HG03520 (cell line): Measurements from ENCODE around the gene DGUOK.
"Not testable (repeated sequence)": the region's sequence is repeated elsewhere in the genome, so short reads cannot be mapped to it uniquely, and the experiment has no call there.

Source experiments
- ATAC-seq: cut with Tn5 transposase; IDR thresholded peaks from one replicate; pipeline ENCODE4 v1.9.1; 2021; ENCODE audit warnings: mild to moderate bottlenecking, moderate library complexity; ENCODE audit not compliant: unreplicated experiment

Gene DGUOK

DNA sequence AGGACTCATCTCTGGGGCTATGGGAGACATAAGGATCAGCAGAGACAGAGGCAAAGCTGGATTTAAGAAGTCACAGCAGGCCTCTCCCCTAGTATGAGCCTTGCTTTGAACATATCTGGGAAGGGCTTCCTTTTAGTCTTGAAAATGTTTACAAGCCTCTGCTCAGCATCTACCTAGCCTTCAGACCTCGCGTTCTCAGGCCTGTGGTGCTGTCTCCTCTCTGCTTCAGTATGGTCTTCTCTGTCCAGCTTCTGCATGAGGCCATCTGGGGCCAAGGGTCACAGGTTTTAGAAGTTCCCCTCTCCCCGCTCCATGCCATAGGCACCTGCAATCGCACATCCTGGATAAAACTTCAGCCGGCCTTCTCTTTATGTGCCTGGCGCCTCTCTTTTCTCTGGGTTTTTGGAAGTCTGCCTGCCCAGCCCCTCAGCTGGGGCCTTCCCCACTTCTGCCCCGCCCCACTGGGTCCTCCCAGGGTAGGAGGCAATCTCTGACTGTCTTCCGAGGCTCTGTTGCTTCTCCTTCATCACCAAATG, 26.8 kb upstream of the DGUOK start:
- ATAC-seq: no peak

DNA sequence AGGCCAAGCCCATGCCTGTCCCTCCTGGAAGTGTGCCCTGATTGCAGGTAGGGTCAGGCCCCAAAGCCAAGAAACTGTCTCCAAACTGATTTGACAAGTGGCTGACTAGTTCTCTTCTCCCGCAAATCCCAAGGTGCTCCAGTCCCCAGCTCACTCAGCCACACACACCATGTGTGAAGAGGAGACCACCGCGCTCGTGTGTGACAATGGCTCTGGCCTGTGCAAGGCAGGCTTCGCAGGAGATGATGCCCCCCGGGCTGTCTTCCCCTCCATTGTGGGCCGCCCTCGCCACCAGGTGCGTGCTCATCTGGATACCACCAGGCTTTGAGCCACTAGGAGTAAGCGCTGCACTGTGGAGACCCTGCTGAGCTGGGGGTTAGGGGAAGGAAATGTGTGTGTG, 25.5 kb upstream of the DGUOK start:
- ATAC-seq: no peak

DNA sequence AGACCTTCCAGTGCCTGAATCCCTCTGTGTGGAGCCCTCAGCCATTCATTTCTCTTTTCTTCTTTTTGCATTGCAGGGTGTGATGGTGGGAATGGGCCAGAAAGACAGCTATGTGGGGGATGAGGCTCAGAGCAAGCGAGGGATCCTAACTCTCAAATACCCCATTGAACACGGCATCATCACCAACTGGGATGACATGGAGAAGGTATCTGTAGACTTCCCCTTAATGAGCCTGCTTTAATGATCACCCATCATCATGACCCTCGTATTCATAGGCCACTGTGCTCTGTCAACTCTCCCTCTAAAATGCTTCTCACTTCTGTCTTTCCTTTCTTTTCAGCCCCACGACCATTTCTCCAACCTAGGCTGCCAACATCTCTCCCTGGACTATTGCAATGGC, 24.4 kb upstream of the DGUOK start:
- ATAC-seq: no peak

DNA sequence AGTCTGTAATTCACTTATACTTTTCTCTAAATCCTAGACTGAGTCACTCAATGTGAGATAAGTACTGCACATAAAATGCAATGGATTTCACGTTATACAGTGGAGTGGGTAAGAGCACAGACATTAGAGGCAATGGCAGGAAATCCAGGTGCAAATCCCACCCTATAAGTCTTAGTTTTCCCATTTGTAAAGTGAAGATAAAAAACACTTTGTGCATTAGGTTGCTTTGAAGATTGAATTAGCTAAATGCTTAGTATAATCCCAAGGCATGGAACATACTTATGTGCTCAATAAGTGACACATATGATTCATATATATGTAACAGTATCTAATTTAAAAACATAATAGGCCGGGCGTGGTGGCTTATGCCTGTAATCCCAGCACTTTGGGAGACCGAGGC, 23.4 kb upstream of the DGUOK start:
- no peak for ATAC-seq

DNA sequence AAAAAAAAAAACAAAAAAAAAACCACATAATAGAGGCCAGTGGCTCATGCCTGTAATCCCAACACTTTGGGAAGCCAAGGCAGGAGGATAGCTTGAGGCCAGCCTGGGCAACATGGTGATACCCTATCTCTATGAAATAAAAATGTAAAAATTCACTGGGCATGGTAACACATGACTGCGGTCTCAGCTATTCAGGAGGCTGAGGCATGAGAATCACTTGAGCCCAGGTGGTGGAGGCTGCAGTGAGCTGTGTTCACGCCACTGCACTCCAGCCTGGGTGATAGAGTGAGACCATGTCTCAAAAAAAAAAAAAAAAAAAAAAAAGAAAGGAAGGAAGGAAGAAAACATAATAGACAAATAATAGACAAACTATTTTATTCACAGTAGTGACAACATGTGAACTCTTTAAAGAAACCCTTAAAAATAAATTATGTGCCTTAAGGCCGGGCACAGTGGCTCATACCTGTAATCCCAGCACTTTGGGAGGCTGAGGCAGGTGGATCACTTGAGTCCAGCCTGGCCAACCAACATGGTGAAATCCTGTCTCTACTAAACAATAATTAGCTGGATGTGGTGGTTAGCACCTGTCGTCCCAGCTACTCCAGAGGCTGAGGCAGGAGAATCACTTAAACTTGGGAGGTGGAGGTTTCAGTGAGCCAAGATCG, 22.6 kb upstream of the DGUOK start:
- not testable (repeated sequence) for ATAC-seq

DNA sequence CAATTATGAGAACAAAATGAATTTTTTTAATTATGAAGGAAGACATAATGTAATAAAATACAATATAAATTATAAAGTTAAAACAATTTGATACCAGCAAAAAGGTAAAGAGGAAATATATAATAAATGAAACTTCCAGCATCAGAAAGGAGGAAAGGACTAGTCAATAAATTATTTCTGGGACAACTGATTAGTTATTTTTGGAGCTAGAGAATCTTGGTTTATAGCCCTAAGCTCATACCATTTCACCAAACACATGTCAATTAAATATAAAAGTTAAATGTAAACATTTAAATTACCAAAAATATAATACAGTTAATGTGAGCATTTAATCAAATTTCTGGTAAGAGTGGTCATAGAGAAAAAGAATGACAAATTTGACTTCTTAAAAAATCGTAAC, 21.7 kb upstream of the DGUOK start:
- no peak for ATAC-seq

DNA sequence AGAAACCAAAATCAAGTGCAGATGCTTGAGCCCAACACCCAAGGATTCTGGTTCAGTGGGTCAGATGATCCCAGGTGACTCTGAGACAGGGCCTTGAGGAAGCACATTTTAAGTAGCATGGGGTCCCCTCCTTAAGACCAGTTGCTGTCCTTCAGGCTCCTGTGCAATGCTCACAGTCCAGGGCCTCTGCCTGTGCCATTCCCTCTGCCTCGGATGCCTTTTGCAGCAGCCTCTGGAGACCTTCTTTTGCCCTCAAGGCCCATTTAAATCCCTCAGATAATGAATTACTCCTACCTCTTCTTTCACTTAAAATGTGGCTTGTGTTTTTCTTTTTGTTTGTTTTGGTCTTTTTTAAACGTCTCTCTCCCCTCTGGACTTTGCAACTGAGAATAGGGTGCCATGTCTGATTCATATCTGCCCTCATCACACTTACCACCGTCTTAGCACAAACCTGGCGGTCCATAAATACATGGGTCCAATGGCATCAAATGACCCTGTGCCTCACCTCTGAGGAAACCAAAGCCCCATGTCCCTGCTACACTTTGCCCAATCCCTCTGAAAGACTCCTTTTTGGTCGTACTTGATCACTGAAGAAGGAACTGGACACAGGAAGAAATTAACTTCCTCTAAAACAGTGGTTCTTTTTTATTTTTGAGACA, 19.7 kb upstream of the DGUOK start:
- ATAC-seq: no peak

DNA sequence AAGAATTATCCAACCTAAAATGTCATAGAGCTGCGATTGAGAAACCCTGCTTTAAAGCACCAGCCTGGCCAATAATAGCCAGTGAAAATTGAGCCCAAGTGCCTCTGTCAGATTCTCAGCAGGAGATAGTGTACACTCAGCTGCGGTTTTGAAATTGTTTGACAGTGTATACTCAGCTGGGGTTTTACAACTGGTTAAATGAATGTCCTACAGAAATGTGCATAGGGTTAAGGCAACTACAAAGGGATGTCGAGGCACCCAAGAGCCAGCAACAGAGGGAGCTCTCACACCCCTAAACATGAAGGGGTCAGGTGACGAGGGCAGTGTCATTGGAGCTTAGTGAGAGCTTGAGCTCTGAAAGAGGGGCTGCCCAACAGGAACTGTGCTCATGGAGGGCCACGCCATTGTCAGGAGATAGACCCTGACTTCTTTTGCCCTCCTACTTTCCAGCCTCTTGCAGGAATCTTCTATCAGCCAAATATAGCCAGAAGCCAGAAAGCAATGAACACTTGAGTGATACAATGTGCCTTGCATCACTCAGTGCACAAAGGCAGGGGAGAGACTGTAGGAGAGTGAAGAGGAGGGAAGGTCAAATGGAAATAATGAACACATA, 18.7 kb upstream of the DGUOK start:
- ATAC-seq: no peak

DNA sequence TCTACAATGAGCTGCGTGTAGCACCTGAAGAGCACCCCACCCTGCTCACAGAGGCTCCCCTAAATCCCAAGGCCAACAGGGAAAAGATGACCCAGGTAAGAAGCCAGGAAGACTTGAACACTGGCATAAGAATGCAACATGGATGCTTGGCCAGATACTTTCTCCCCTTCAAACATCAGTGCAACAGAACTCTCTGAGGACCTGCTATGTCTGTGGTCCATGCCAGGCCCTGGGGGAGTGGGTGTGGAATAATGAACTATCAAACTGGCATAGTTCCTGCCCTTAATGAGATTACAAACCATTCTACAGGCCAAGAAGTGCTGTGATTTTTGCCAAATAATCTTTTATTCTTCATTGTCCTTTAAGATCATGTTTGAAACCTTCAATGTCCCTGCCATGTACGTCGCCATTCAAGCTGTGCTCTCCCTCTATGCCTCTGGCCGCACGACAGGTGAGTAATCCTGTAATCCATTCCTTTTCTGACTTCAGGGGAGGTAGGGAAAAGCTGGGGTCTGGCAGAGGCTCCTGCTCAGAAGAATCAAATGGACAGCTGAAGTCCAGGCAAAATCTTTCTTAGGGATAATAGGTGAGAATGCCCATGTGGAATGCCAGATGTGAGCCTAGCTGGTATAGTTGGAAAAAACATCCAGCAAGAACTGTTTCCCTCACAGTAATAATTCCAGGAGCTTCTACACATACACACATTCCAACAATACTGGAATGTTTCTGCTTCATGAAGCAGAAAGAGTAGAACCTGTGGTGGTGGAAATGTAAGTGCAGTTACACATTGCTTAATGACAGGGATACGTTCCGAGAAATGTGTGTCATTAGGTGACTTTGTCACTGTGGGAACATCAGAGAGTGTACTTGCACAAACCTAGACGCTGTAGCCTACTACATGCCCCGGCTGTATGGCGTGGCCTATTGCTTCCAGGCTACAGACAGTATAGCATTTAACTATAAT, 17.7 kb upstream of the DGUOK start:
- ATAC-seq: no peak

DNA sequence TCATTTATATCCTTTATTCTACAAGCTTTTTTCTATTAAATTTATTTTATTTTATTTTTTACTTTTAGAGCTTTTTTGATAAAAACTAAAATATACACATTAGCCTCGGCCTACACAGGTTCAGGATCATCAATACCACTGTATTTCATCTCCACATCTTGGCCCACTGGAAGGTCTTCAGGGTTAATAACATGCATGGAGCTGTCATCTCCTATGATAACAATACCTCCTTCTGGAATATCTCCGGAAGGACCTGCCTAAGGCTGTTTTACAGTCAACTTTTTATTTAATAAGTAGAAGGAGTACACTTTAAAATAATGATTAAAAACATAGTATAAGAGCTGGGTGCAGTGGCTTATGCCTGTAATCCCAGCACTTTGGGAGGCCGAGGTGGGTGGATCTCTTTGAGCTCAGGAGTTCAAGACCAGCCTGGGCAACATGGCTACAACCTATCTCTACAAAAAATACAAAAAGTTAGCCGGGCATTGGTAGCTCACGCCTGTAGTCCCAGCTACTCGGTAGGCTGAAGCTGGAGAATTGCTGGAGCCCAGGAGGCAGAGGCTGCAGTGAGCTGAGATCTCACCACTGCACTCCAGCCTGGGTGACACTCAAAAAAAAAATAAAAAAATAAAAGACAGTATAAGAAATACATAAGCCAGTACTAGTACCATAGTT, 15.7 kb upstream of the DGUOK start:
- ATAC-seq: no peak

DNA sequence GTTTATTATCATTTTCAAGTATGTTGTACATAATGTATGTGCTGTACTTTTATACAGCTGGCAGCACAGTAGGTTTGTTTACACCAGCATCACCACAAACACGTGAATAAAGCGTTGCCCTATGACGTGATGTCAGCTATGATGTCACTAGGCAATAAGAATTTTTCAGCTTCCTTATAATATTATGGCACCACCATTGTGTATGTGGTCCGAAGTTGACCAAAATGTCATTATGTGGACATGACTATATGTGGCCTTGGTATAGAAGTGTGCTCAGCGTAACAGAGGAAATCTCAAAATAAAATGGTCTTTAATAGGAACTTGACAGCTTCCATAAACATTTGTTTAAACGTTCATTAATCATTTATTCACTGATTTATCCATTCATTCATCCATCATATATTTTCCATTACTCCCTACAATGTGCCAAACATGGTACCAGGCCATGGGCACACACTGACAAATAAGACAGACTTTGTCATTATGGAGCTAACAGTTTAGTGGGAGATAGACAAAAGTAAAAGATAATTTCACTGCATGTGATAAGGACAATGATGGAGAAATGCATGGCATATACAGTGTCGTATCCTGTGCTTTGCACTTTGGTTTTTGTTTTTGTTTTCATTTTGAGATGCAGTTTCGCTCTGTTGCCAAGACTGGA, 15.0 kb upstream of the DGUOK start:
- no peak for ATAC-seq

DNA sequence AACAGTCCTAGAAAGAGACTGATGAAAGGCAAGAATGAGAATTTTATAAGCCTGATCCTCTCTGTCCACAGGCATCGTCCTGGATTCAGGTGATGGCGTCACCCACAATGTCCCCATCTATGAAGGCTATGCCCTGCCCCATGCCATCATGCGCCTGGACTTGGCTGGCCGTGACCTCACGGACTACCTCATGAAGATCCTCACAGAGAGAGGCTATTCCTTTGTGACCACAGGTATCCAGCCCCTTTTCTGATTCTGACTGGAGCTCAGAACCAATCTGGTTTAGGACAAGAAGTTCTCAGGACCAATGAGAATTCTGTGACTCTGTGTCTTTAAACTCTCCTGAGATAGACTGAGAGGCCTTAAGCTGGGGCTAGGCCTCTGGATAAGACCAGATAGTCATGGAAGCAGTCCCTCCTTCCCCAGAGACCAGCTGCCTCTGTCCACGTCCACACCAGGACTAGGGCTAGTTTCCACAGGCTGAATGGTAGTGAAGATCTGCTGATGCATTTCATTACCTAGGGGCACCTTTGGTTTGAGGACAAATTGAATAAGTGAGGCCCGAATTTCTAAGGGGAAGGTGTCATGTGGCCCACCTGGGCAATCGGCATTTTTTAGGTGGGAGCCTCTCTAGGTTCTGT, 13.1 kb upstream of the DGUOK start:
- ATAC-seq: no peak

DNA sequence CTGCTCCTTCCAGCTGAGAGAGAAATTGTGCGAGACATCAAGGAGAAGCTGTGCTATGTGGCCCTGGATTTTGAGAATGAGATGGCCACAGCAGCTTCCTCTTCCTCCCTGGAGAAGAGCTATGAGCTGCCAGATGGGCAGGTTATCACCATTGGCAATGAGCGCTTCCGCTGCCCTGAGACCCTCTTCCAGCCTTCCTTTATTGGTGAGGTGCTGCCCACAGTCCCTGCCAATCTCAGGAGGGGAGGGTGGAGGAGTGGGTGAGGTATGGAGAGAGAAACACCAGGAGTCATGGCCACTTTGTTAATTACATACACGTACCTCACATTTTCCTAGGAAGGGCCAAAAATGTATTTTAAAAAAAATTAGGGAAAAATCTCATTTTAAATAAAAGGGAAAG, 12.0 kb upstream of the DGUOK start:
- no peak for ATAC-seq

DNA sequence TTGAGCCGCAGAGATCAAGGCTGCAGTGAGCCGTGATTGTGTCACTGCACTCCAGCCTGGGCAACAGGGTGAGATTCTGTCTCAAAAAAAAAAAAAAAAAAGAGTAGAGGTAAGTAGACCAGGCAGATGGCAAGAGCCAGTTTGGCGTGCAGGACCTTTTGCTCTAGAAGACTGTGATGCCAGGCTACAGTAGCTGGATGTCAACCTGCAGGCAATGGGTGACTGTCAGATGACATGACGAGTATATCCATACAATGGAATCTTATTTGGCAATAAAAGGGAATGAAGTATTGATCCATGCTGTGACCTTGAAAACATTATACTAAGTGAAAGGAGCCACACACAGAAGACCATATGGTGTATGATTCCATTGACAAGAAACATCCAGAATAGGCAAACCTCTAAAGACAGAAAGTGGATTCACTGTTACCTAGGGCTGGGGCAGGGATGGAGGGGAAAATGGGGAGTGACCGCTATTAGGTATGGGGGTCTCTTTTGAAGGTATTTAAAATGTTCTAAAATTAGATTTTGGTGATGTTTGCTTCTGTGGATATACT, 11.2 kb upstream of the DGUOK start:
- ATAC-seq: no peak

DNA sequence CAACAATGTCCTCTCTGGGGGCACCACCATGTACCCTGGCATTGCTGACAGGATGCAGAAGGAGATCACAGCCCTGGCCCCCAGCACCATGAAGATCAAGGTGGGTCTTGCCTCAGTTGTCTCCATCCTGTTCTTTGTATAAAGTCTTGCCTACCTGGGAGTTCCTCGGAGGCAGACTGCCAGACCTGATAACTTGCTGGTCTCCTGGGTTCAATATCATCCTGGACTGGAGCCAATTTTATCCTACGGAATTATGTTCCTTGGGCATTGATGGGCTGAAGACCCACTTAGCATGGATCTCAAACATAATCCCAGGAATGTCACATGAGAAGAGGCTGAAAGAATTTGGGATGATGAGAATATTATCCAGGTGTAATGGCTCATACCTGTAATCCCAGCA, 10.0 kb upstream of the DGUOK start:
- ATAC-seq: no peak

DNA sequence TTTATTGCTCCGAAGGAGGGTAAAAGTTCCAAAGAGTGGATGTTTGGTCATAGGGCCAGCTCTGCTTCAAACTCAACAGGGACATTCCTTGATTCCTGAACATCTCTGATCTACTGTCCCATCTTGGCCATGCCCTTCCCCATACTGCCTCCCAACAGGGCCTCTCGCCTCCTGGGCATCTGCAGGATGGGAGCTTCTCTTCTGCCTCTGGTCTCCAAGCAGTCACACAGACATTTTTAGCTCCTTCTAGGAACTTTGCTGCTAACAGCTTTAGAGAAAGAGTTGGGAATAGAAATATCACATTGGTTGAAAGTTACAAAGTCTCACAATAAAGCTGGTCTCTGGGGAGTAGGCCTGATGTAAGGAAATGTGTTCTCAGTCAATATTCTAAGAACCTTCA, 9.4 kb upstream of the DGUOK start:
- ATAC-seq: no peak

DNA sequence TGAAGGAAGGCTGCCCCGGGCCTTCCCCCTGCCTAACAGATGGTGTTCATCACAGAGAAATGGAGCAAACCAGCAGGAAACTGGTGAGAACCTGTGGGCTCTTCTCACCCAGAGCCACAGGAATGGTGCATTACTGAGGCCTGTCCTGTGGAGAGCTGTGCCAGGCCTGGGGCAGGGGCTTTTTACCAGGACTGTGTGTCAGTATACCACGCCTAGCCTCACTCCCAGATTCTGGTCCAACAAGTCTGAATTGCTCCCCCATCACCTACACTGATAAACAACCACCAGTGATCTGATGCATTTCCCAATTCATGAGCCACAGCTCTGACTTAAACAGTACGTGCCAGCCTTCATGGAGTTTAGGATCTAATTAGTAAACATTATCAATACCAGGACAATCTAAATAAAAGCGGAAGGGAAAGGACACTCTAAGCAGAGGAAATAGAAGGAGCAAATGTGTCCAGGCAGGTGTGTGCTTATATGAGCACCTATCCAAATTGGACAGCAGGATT, 8.9 kb upstream of the DGUOK start:
- ATAC-seq: no peak

DNA sequence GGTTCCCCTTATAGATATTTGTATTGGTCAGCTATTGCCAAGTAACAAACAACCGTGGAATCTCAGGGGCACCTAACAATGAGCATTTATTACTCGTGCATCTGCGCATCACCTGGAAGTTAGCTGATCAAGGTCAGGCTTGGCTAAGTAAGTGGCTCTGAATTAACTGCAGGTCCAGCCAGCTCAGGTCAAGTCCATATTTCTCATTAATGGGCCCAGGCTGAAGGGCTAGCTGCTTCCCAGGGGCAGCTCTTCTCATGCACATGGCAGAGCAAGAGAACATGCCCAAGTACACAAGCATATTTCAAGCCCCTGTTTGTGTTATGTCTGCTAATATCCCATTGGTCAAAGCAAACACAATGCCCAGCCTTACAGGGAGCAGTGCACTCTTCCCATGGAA, 7.8 kb upstream of the DGUOK start:
- ATAC-seq: no peak

DNA sequence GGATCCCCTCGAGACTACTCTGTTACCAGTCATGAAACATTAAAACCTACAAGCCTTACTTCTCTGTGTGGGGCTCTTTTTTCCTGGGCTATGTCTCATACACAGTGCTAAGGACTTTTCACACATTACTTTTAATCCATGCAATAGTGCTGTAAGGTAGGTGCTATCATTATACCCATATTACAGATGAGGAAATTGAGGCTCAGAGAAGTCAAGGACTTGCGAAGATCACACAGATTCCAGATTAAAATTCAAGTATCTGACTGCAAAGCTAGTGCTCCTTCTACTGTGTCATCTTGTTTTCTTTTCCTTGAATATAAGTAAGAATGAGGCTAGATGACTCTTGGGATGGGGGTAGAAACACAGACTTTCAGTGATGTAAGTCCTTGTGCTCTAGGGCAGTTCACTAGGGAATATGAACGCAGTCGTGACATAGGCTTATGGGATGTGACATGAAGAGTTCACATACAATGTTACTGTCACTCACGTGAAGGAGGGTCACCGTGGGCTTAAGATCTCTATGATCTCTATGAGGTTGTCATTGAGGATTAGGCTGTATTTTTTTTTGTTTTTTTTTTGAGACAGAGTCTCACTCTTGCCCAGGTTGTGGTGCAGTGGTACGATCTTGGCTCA, 7.0 kb upstream of the DGUOK start:
- no peak for ATAC-seq
